ENCODE data around the gene SDCCAG8.
"Not testable (repeated sequence)": the region's sequence is repeated elsewhere in the genome, so short reads cannot be mapped to it uniquely, and the experiment has no call there.

SDCCAG8 gene
- total RNA-seq, result 32.1 to 39.1 reads per million in 2 donors

- peak; percentile 63 for DNase-seq
These were observed at the start of gene SDCCAG8 for GRCh38 chr1:243255791-243256512. Gene SDCCAG8, plus strand, starts transcription at chr1:243256041. Its CDS starts 133 bp downstream, at chr1:243256174.

- not testable (repeated sequence) for DNase-seq
These were observed 43.9 kb upstream of the SDCCAG8 start for GRCh38 chr1:243211984-243212383.

- no peak for DNase-seq
These were observed 42.6 kb upstream of the SDCCAG8 start for GRCh38 chr1:243213045-243213787.

GRCh38 chr1:243215276-243215875, 40.5 kb upstream of the SDCCAG8 start:
- DNase-seq, result not testable (repeated sequence)

GRCh38 chr1:243216741-243217140, 39.1 kb upstream of the SDCCAG8 start:
- DNase-seq, result no peak

- no peak for DNase-seq
These were observed 38.5 kb upstream of the SDCCAG8 start for GRCh38 chr1:243217349-243217748.

- DNase-seq, result no peak
These were observed 37.8 kb upstream of the SDCCAG8 start for GRCh38 chr1:243218059-243218458.

GRCh38 chr1:243227622-243228021, 28.2 kb upstream of the SDCCAG8 start:
- no peak for DNase-seq

- DNase-seq, result no peak
These were observed 26.3 kb upstream of the SDCCAG8 start for GRCh38 chr1:243229526-243229925.

- DNase-seq, result no peak
These were observed 24.9 kb upstream of the SDCCAG8 start for GRCh38 chr1:243230914-243231313.

- no peak for DNase-seq
These were observed 21.9 kb upstream of the SDCCAG8 start for GRCh38 chr1:243233908-243234307.

GRCh38 chr1:243234978-243235647, 20.7 kb upstream of the SDCCAG8 start:
- DNase-seq, result no peak

- no peak for DNase-seq
These were observed 19.1 kb upstream of the SDCCAG8 start for GRCh38 chr1:243236604-243237252.

- DNase-seq, result no peak
These were observed 11.4 kb upstream of the SDCCAG8 start for GRCh38 chr1:243244432-243244841.

GRCh38 chr1:243246916-243247315, 8.9 kb upstream of the SDCCAG8 start:
- DNase-seq, result no peak

- no peak for DNase-seq
These were observed 7.9 kb upstream of the SDCCAG8 start for GRCh38 chr1:243247901-243248300.

- no peak for DNase-seq
These were observed 6.6 kb upstream of the SDCCAG8 start for GRCh38 chr1:243249214-243249613.

GRCh38 chr1:243250102-243250501, 5.7 kb upstream of the SDCCAG8 start:
- DNase-seq, result no peak

- no peak for DNase-seq
These were observed 4.3 kb upstream of the SDCCAG8 start for GRCh38 chr1:243251539-243251938.

- DNase-seq, result no peak
These were observed 2.5 kb upstream of the SDCCAG8 start for GRCh38 chr1:243253211-243253925.

GRCh38 chr1:243253926-243254232, 2.0 kb upstream of the SDCCAG8 start:
- no peak for DNase-seq
